ENCODE measurements around the gene PCSK4.

DNA sequence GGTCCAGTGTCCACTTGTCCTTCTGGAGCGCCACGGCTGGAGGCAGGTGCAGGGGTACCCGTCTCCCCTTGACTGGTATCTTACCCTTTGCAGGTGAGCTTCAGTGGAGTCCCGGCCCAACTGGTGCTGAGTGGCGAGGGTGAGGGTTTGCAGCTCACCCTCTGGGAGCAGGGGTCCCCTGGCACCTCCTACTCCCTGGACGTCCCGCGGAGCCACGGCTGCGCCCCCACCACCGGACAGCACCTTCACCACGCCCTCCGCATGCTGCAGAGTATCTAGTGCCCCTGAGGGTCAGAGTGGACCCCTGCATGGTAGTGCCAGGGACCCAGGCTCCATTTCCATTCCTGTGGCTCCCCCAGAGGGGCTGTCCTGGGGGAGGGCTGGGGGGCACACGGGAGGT is 44.8 kb upstream of the PCSK4 start:
- TF ChIP-seq CTCF (conservative IDR thresholded peaks at IDR 0.05; ENCODE audit: low read depth, low read length), result no peak
- TF ChIP-seq EZH2 (IDR thresholded peaks at IDR 0.05; ENCODE audit: borderline replicate concordance, low read depth, low read length, poor library complexity, severe bottlenecking), result no peak
